PC-3 (cell line): ENCODE results near the gene SENP3. TPM values are rescaled to one million over a fixed set of nuclear protein-coding genes. Genes with fewer than 3 reads are reported as not detected.

Experiments used
- ATAC-seq: fragments of 200-7000 bp; cut with Tn5 transposase; 2 replicates; pipeline ENCODE4 v1.9.1; 2020; ENCODE audit warnings: mild to moderate bottlenecking, moderate library complexity
- BruUV-seq: library from RNA; stranded (reverse); fragments of 400-500 nt; replicated peaks from 2 replicates; lab custom pipeline; 2021; lab: Mats Ljungman, UMichigan
- CTCF ChIA-PET: fragments of 300-600 bp; sonication (Branson Sonifier 250); formaldehyde crosslinking; loops from one replicate; lab custom pipeline; 2022; ENCODE audit warnings: antibody characterized with exemption; lab: Charles Lee
- POLR2A ChIA-PET: fragments of 300-600 bp; sonication (Branson Sonifier 250); formaldehyde crosslinking; loops from one replicate; lab custom pipeline; 2022; ENCODE audit warnings: antibody characterized with exemption; ENCODE audit not compliant: unreplicated experiment; lab: Charles Lee
- DNase-seq: peaks from one replicate; pipeline ENCODE4 v3.0.0-alpha.2; 2015
- H2AFZ ChIP-seq: fragments of 300-600 bp; sonication (generic); 2 replicates; pipeline ENCODE4 v1.6.0; 2016; ENCODE audit warnings: antibody characterized with exemption, low read length
- H3F3A ChIP-seq: fragments of 300-600 bp; sonication (generic); one replicate; pipeline ENCODE4 v1.6.0; 2017; ENCODE audit warnings: antibody characterized with exemption, low read length, control low read depth, mild to moderate bottlenecking; ENCODE audit not compliant: unreplicated experiment
- H3K27ac ChIP-seq: fragments of 300-600 bp; sonication (generic); 2 replicates; pipeline ENCODE4 v1.5.1; 2016; ENCODE audit warnings: mild to moderate bottlenecking, low read length
- H3K27me3 ChIP-seq: fragments of 300-600 bp; sonication (generic); 2 replicates; pipeline ENCODE4 v1.6.1; 2016; ENCODE audit warnings: low read length, mixed read lengths
- H3K36me3 ChIP-seq: fragments of 300-600 bp; sonication (generic); 2 replicates; pipeline ENCODE4 v1.6.1; 2016; ENCODE audit warnings: low read depth, mixed run types, low read length, mixed read lengths
- H3K4me1 ChIP-seq: fragments of 300-600 bp; sonication (generic); 2 replicates; pipeline ENCODE4 v1.5.1; 2016; ENCODE audit warnings: low read length; ENCODE audit not compliant: insufficient read depth
- H3K4me2 ChIP-seq: fragments of 300-600 bp; sonication (generic); 2 replicates; pipeline ENCODE4 v1.6.0; 2016; ENCODE audit warnings: low read length
- H3K4me3 ChIP-seq: fragments of 300-600 bp; sonication (generic); 2 replicates; pipeline ENCODE4 v1.5.1; 2016; ENCODE audit warnings: mild to moderate bottlenecking, low read length, mixed read lengths
- H3K79me2 ChIP-seq: fragments of 300-600 bp; sonication (generic); 2 replicates; pipeline ENCODE4 v1.6.1; 2017; ENCODE audit warnings: low read length, mixed read lengths
- H3K9ac ChIP-seq: fragments of 300-600 bp; sonication (generic); 2 replicates; pipeline ENCODE4 v1.6.0; 2016; ENCODE audit warnings: mild to moderate bottlenecking, low read length
- H3K9me2 ChIP-seq: fragments of 300-600 bp; sonication (generic); replicated peaks from 2 replicates; pipeline ENCODE4 v1.6.1; 2016; ENCODE audit warnings: mixed run types, low read length, mixed read lengths
- H3K9me3 ChIP-seq: fragments of 300-600 bp; sonication (generic); 2 replicates; pipeline ENCODE4 v1.6.1; 2016; ENCODE audit warnings: low read length, mixed read lengths
- H4K20me1 ChIP-seq: fragments of 300-600 bp; sonication (generic); 2 replicates; pipeline ENCODE4 v1.6.1; 2016; ENCODE audit warnings: low read length, mixed read lengths
- EZH2 ChIP-seq: fragments of 300-600 bp; sonication (generic); IDR thresholded peaks from one replicate; pipeline ENCODE4 v1.6.1; 2017; ENCODE audit warnings: antibody characterized with exemption, mild to moderate bottlenecking, low read length; ENCODE audit not compliant: unreplicated experiment
- EZH2phosphoT487 ChIP-seq: fragments of 300-600 bp; sonication (generic); IDR thresholded peaks from 2 replicates; pipeline ENCODE4 v1.6.1; 2018; ENCODE audit warnings: mild to moderate bottlenecking, antibody characterized with exemption, low read length, borderline replicate concordance
- intact Hi-C: fragments of 100-400 bp; cut with micrococcal nuclease; formaldehyde crosslinking; loops from 2 replicates; pipeline ENCODE4 v1.9.0; 2023
- total RNA-seq: library from RNA; depleted of rRNA; stranded (reverse); fragments of >200 nt; gene quantifications from 2 replicates; pipeline ENCODE4 v1.2.3, GENCODE V29; 2014
- TF ChIP-seq, protein P1 (sequence below): fragments of 300-600 bp; sonication (generic); conservative IDR thresholded peaks from 2 replicates; pipeline ENCODE4 v1.5.1; 2017; ENCODE audit warnings: antibody characterized with exemption, low read depth, mild to moderate bottlenecking, low read length

Gene SENP3
- total RNA-seq, 1 experiment from 2014 or later: 82.8 TPM

DNA sequence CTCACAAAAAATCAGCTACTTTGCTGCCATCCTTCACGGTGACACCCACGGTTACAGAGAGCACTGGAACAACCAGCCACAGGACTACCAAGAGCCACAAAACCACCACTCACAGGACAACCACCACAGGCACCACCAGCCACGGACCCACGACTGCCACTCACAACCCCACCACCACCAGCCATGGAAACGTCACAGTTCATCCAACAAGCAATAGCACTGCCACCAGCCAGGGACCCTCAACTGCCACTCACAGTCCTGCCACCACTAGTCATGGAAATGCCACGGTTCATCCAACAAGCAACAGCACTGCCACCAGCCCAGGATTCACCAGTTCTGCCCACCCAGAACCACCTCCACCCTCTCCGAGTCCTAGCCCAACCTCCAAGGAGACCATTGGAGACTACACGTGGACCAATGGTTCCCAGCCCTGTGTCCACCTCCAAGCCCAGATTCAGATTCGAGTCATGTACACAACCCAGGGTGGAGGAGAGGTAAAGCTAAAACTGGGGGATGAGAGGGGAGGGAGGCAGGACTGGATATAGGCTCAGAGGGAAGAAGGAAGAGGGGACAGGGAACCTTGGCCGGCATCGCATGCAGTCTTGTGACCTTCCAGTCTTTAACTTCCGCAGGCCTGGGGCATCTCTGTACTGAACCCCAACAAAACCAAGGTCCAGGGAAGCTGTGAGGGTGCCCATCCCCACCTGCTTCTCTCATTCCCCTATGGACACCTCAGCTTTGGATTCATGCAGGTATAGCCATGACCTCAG is 18.3 kb downstream of the SENP3 start:
- POLR2A ChIA-PET: no interaction called here
- TF ChIP-seq EZH2phosphoT487 (no peak), EZH2 (no peak)
- TF ChIP-seq, protein P1, sequence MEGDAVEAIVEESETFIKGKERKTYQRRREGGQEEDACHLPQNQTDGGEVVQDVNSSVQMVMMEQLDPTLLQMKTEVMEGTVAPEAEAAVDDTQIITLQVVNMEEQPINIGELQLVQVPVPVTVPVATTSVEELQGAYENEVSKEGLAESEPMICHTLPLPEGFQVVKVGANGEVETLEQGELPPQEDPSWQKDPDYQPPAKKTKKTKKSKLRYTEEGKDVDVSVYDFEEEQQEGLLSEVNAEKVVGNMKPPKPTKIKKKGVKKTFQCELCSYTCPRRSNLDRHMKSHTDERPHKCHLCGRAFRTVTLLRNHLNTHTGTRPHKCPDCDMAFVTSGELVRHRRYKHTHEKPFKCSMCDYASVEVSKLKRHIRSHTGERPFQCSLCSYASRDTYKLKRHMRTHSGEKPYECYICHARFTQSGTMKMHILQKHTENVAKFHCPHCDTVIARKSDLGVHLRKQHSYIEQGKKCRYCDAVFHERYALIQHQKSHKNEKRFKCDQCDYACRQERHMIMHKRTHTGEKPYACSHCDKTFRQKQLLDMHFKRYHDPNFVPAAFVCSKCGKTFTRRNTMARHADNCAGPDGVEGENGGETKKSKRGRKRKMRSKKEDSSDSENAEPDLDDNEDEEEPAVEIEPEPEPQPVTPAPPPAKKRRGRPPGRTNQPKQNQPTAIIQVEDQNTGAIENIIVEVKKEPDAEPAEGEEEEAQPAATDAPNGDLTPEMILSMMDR: no peak
- Histone ChIP-seq H3K27ac (peak overlapping the region; percentile 83), H3K79me2 (peaks cover 55% of the 10 kb centered on the region), H3K9me3 (no peaks in the 10 kb centered on the region), H3K4me2 (peak overlapping the region; percentile 26), H3K9me2 (no peaks in the 10 kb centered on the region), H4K20me1 (peaks cover 30% of the 10 kb centered on the region), H3K36me3 (peaks cover 30% of the 10 kb centered on the region), H2AFZ (no peak overlapping the region), H3K4me1 (peaks cover 57% of the 10 kb centered on the region), H3K4me3 (0 out of 2 replicates have a peak overlapping the region, but pooled peaks have one; percentile 1), H3F3A (peaks cover 31% of the 10 kb centered on the region), H3K9ac (peak overlapping the region; percentile 35), H3K27me3 (no peaks in the 10 kb centered on the region)
- intact Hi-C loops: loop anchor here (5.0 kb wide), 1 partner anchor 107 kb away; the partner anchor contains the start of genes TP53 and WRAP53
- CTCF ChIA-PET: interaction anchor here (1.3 kb wide), 1 partner anchor 107 kb away, joined by 4 read pairs; the partner anchor contains the start of gene TP53
- no peak; the same call in 1 of the 2 replicates for ATAC-seq
- BruUV-seq: no TSS peak
- DNase-seq: no peak

DNA sequence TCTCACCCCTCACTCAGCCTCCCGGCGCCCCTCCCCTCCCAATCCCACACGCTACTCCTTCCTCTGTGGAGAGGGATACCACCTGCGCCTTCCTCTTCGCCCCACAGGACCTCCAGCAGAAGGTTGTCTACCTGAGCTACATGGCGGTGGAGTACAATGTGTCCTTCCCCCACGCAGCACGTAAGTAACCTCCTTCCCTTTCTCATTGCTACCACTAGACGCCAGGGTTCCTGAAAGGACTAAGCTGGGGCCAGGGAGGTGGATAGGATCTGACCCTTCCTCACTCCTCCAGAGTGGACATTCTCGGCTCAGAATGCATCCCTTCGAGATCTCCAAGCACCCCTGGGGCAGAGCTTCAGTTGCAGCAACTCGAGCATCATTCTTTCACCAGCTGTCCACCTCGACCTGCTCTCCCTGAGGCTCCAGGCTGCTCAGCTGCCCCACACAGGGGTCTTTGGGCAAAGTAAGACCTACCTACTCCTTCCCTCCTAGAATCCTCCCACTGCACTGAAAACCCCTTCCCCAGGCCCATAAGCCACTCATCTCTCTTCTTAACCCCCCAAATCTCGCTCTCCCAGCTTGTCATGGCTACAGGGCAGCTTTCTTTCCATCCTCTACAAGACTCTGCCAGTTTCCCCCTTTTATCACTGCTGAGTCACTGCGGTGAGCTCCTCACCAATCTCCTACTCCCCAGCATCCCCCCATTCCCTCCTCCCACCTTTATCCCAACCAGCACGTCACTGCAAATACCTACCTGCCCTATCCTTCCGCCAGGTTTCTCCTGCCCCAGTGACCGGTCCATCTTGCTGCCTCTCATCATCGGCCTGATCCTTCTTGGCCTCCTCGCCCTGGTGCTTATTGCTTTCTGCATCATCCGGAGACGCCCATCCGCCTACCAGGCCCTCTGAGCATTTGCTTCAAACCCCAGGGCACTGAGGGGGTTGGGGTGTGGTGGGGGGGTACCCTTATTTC is 19.2 kb downstream of the SENP3 start:
- H3K36me3 ChIP-seq: peaks cover 22% of the 10 kb centered on the region
- no peaks in the 10 kb centered on the region for H3K9me2 ChIP-seq
- peaks cover 48% of the 10 kb centered on the region for H3K4me1 ChIP-seq
- H3K4me3 ChIP-seq: no peak overlapping the region
- ChIA-PET POLR2A (no interaction called here), CTCF (no interaction called here)
- no peaks in the 10 kb centered on the region for H3K27me3 ChIP-seq
- no peak overlapping the region for H3K4me2 ChIP-seq
- peaks cover 55% of the 10 kb centered on the region for H3K79me2 ChIP-seq
- H3K9me3 ChIP-seq: no peaks in the 10 kb centered on the region
- H4K20me1 ChIP-seq: peaks cover 21% of the 10 kb centered on the region
- no peak for DNase-seq
- H2AFZ ChIP-seq: no peak overlapping the region
- peaks cover 23% of the 10 kb centered on the region for H3F3A ChIP-seq
- H3K27ac ChIP-seq: no peak overlapping the region
- no peak for TF ChIP-seq EZH2
- no peak for TF ChIP-seq EZH2phosphoT487
- TF ChIP-seq, protein P1: no peak
- ATAC-seq: no peak
- intact Hi-C loops: no loop called here
- BruUV-seq: no TSS peak
- no peak overlapping the region for H3K9ac ChIP-seq
